Activated T-helper 1 cell treated with anti-CD3 and anti-CD28 coated beads, Interleukin-2, amount 50 U/mL, for 16 hours (primary cell): ENCODE data around the gene MRPL1.
A peak's percentile ranks its signal among the peaks of the same experiment; 100 is the strongest.

Source experiments
- DNase-seq, 2 donors: peaks; one replicate each; pipeline ENCODE4 v3.0.0-alpha.2; 2020; ENCODE audit warnings: low read depth in 1 of 2, low spot score in 1 of 2

MRPL1 gene

DNA sequence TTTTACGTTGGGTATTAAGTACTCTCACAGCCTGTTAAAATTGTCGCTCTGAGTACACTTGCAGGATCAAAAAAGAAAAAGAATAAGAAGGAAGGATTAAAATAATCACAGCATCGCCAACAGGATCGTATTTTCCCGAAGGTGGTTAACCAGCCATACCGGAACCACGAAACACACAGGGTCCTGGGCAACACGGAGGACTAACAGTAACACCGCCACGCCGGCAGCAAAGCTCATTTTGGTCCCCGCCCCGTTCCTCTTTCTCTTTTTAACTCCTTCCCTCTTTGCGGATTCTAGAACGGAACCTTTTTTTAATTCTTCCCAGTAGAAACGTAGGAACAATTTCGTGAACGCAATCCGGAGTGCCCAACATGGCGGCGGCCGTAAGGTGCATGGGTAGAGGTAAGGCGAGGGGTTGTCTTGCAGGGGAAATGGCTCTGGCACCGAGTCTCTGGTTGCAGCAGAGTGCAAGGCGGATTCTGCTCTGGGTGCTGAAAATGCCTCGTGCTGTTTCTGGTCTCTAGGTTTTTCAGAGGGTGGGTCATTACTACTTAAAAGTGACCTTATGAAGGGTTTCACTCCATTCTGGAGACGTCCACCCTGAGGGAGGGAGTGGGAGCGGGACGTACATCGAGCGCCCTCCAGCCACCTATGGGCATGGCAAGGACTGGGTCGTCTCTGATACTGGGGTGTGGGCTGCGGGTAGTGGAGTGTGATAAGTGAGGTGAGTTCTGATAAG is at the start of gene MRPL1:
Gene MRPL1, plus strand, starts transcription at position 353 of the 739 bp plus-strand sequence. Its CDS starts 19 bp downstream, at position 372.
- peak; percentile 72 to 76 for DNase-seq

DNA sequence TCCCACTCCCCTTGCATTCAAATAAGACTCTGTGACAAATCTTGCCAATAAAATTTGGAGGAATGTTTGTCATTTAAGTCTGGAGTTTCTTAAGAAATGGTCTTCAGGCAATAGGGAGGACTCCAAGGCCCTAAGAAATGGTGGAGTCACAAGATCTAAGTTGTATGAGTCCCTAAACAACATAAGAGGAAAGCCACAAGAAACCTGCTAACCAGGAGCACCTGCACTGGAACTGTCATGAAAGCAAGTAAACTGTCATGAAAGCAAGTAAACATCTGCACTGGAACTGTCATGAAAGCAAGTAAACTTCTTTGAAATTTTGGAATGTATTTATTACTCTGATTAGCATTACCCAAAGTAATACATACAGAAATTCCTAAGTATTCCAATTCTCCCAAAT is 47.0 kb upstream of the MRPL1 start:
- DNase-seq: no peak

DNA sequence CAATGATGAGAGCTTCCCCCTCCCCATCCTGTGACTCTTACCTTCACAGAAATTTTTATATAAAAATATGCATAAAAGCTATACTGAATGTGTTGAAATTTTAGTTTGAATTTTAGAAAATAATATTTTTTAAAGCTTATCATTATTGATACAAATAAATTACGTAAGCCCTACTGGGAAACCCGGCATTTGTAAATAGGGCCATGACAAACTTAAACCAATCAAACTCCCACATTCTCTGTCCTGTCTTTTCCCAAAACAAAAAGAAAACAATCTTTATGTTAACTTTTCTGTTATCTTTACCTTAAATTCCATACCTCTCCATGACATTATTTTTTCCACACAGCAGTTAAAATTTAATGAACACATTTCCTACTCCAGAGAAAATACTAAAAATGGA is 46.1 kb upstream of the MRPL1 start:
- no peak for DNase-seq

DNA sequence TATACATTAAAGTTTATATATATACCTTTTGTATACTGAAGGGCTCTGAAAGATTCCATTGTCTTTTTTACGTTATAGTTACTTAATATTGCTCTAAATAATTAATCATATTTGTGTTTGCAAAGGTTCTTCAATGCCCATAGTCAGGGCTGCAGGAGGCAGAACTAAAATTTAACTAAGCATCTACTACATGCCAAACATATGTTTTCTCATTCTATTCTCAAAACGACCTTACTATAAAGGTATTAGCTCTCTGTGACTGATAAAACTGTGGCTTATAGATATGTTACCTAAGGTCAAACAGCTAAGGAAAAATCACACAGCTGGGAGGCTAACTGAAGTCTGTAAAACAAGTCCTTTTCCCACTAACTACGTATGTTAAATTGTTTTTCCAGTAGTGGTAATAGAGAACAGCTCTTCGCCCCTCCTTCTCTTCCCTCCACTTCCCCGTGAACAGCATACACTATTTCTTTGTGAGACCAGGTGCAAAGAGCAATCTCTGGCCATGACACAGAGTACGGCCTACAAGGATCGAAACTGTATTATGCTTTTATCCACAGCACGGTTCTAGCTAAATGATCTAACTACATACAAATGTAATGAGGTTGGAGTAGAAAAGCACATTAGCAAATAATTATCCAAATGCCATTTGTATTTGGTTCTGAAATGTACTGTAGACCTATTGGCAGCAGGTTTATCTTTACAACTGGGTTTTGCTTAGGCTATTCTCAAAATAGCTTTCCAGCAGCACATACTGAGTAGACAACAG is 45.1 kb upstream of the MRPL1 start:
- no peak for DNase-seq

DNA sequence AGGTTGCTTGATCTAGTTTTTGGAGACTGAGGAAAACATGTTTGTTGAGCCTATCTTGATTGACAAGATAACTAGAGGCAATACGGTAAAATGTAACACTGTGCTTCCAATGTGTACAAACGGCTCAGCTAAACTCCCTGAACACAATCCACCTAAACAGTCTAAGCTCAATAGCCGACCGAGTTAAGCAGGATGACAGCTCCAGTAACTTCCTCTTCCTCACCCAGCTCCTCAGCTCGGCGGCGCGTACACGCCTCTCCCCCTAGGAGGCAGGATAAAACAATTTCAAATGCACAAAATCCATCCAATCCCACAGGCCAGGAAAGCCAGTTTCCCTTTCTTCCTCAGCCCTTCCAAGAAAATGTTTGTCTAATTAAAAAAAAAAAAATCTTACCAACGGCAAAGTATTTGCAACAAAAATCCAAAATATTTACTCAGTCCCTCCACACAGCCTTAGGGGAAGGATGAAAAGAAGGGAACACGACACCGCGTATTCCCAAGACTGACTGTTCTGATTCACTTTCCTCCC is 44.5 kb upstream of the MRPL1 start:
- DNase-seq: peak in 1 of 2 donors; percentile 11

DNA sequence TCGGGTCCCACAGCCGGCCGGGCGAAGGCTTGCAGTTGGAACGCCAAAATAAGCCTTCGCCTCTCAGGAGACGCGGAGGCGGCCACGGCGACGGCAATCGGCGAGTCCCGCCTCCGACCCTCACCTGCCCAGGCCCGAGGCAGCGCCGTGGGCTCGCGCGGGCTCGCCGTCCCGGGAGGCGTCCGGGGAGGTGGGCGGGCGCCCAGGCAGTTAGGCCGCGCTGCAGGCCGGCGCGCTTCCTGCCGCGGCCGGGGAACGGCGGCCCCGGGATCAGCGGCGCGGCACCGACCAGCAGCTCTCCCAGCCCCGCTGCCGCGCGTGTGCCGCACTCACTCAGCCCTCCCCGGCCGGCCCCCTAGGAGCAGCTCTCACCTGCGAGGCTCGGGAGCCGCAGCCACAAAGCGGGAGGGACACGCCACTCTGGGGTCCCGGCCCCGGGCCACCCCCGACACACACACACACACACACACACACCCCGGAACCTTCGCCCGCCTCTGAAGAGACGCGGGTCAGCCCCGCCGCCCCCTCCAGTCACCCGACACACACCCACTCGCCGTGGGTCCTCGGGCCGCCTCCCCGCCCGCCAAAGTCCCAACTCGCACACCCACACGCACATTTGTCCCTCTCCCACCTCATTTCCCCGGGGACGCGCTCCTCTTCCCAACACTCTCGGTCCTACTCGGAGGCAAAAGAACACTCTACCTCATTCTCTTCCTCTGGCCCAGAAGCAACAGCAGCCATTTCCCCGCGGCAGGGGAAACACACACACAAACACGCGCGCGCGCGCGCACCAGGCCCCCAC is 43.8 kb upstream of the MRPL1 start, which contains the start of gene CNOT6L:
Gene CNOT6L, minus strand, starts transcription at position 767 of the 802 bp plus-strand sequence. Its CDS starts 60 bp downstream, at position 707.
- DNase-seq: peak; percentile 37 to 78

GRCh38 chr4:77819404-77819842 is 43.2 kb upstream of the MRPL1 start:
- DNase-seq: peak in 1 of 2 donors; percentile 76

GRCh38 chr4:77819843-77820648 is 42.6 kb upstream of the MRPL1 start:
- DNase-seq: peak; percentile 90 to 91

- no peak for DNase-seq
These were observed 41.7 kb upstream of the MRPL1 start for GRCh38 chr4:77820649-77821561.

DNA sequence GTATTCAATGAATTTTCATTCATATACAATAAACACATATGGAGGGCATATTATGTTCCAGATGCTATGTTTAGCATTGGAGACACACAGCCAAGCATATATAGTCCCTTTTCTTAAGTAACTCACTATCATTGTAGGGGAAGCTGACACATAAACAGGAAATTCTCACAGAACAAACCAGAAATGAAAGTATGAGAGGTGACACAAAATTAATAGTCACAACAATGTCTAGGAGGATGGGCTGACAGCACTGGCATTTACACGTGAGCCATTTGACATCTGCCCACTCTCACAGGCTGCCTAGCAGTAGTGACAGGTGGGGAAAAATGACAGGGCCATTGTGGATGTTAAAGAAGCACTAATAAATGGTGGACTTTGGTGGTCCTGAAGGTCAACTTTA is 40.9 kb upstream of the MRPL1 start:
- DNase-seq: peak in 1 of 2 donors; percentile 14

GRCh38 chr4:77826275-77826674 is 36.4 kb upstream of the MRPL1 start:
- DNase-seq: no peak

DNA sequence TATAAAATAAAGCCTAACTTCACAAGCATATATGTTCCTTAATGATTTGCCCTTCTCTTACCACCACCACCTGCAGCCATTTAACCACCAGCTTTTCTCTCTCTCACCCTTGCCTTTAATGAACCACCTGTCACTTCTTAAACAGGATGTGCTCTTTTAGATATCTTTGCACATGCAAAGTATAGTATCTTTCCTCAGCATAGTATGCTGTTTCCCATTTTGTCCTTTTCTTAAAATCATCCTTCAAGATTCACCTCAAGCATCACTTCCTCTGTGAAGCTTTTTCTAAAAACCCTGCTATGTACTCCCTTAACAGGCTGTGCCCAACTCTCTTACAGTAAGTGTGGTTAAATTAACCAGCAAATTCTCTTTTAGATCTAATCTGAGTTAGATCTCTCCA is 35.3 kb upstream of the MRPL1 start:
- DNase-seq: no peak

DNA sequence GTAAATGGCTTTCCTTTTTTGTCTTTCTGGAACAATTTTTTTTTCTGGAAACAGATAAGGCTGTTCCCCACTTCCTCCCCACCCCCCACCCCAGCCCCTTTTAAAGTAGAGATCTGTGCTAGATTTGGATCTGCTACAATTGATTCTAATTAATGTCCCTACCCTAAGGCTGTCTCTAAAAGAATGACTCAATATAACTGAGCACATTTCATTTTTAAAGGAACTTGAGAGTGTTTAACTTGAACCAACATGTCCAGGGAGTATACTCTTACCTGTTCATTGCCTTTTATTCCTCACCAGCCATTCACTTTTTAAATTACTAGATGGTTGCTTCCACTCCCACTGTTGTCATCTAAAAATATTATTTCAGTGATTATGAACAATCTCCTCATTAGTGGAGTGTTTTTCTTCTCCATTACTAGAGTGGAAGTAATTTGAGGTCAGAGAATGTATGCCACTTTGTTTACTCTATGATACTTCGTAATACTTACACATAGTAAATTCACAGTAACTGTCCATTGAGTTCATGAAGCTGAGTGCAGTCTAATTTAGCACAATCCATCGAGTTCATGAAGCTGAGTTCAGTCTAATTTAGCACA is 29.4 kb upstream of the MRPL1 start:
- no peak for DNase-seq

GRCh38 chr4:77834403-77834802 is 28.2 kb upstream of the MRPL1 start:
- no peak for DNase-seq

DNA sequence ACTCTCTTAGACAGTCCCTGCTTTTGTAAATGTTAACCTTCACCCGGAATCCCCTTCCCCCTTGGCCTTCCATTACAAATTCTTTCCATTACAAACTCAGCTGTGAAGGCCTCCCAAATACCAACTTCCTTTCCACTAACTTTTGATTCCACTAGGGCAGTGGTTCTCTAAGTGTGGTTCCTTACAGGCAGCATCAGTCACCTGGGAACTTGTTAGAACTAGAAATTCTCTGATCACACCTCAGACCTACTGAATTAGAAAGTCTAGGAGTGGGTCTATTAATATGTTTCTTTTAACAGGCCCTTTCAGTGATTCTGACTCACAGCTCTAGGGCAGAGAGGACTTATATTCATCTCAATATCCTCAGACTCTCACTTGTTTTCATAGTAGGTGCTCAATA is 19.0 kb upstream of the MRPL1 start:
- no peak for DNase-seq

DNA sequence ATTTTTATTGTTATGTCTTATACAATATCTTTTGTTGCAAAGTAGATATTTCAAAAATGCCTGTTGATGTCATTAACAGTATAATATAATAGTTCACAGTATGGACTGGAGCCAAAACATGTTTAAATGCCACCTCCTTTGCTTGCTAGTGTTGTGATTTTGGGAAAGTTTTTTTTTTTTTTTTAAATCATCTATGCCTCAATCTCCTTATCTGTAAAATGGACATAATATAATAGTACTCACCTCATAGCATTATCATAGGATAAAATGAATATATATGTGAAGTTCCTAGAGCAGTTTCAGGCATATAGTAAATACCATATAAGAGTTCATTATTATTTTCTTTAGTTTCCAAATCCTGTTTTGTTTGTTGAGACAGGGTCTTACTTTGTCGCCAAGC is 18.3 kb upstream of the MRPL1 start:
- no peak for DNase-seq

DNA sequence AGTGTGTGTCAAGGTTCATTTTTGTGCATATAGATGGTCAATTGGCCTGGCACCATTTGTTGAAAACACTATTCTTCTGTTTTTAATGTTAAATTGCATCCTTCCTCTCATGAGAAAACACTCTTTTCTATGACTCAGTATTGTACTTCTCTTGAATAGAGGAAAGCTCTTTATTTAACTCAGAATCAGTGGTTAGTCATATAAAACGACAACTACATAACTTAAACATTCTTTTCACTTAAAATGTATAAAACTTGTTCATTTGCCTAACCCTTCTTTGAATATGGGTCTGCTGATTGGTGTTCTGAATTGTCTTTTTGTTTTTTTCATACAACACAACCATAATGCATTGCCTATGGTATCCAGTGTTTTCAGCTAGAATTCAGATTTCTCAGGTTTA is 17.2 kb upstream of the MRPL1 start:
- DNase-seq: no peak

- no peak for DNase-seq
These were observed 16.7 kb upstream of the MRPL1 start for GRCh38 chr4:77845929-77846328.

DNA sequence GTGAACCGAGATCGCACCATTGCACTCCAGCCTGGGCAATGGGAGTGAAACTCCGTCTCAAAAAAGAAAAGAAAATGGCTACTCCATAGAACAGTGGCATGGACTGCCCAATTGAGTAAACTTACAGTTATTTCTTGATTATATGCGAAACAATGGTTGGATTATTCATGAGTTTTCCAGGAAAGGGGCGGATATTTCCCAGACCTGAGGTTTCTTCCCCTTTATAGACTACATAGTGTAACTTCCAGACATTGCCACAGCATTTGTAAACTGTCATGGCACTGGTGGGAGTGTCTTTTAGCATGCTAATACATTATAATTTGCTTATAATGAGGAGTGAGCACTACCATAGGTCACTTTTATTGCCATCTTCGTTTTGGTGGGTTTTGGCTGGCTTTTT is 14.1 kb upstream of the MRPL1 start:
- DNase-seq: no peak
